HepG2 (cell line): ENCODE measurements around the gene VTN. TPM values are rescaled to one million over a fixed set of nuclear protein-coding genes. Genes with fewer than 3 reads are reported as not detected.
A peak's percentile ranks its signal among the peaks of the same experiment; 100 is the strongest.

Source experiments
- CCDC6 ChIP-seq: sonication (generic); formaldehyde crosslinking; IDR thresholded peaks from 2 replicates; pipeline ENCODE4 v1.8.1; 2022; ENCODE audit warnings: mild to moderate bottlenecking, missing genetic modification reagents, moderate library complexity
- ELF1 ChIP-seq: sonication (generic); formaldehyde crosslinking; IDR thresholded peaks from 2 replicates; pipeline ENCODE4 v1.4.0; 2020; ENCODE audit warnings: missing genetic modification reagents
- HES4 ChIP-seq: sonication (generic); formaldehyde crosslinking; IDR thresholded peaks from 2 replicates; pipeline ENCODE4 v1.9.0; 2021; ENCODE audit warnings: mild to moderate bottlenecking, missing genetic modification reagents, borderline replicate concordance
- HIVEP1 ChIP-seq: sonication (generic); formaldehyde crosslinking; IDR thresholded peaks from 2 replicates; pipeline ENCODE4 v1.4.0; 2020; ENCODE audit warnings: mild to moderate bottlenecking, missing genetic modification reagents
- JUNB ChIP-seq: sonication (generic); formaldehyde crosslinking; IDR thresholded peaks from 2 replicates; pipeline ENCODE4 v1.8.0; 2022; ENCODE audit warnings: missing genetic modification reagents, mild to moderate bottlenecking, borderline replicate concordance
- KLF6 ChIP-seq: IDR thresholded peaks from 2 replicates; pipeline ENCODE4 v1.8.0; 2016; ENCODE audit warnings: missing biosample characterization, missing genetic modification reagents
- PHF5A ChIP-seq: IDR thresholded peaks from one replicate; pipeline ENCODE4 v1.6.1; 2018; ENCODE audit warnings: low read depth, missing genetic modification reagents; ENCODE audit not compliant: unreplicated experiment
- POLR2AphosphoS2 ChIP-seq: IDR thresholded peaks from 2 replicates; pipeline ENCODE4 v1.6.1; 2011; ENCODE audit warnings: low read depth, low read length, improper control_type of control experiment
- RXRB ChIP-seq: IDR thresholded peaks from 2 replicates; pipeline ENCODE4 v1.6.1; 2016; ENCODE audit warnings: borderline replicate concordance, missing genetic modification reagents, missing compliant biosample characterization
- TBX2 ChIP-seq: sonication (generic); formaldehyde crosslinking; IDR thresholded peaks from 2 replicates; pipeline ENCODE4 v1.5.0; 2020; ENCODE audit warnings: missing genetic modification reagents, mild to moderate bottlenecking, borderline replicate concordance
- TERF1 ChIP-seq: sonication (generic); formaldehyde crosslinking; IDR thresholded peaks from 2 replicates; pipeline ENCODE4 v1.8.0; 2022; ENCODE audit warnings: mild to moderate bottlenecking, missing genetic modification reagents, moderate library complexity
- ZFP90 ChIP-seq: sonication (generic); formaldehyde crosslinking; IDR thresholded peaks from 2 replicates; pipeline ENCODE4 v1.8.0; 2022; ENCODE audit warnings: missing genetic modification reagents, mild to moderate bottlenecking, inconsistent platforms, borderline replicate concordance
- ZGPAT ChIP-seq: IDR thresholded peaks from 2 replicates; pipeline ENCODE4 v1.6.1; 2016; ENCODE audit warnings: mild to moderate bottlenecking
- ZKSCAN5 ChIP-seq: sonication (generic); formaldehyde crosslinking; IDR thresholded peaks from 2 replicates; pipeline ENCODE4 v1.5.1; 2020; ENCODE audit warnings: mild to moderate bottlenecking, missing genetic modification reagents
- ZNF281 ChIP-seq: sonication (generic); formaldehyde crosslinking; IDR thresholded peaks from 2 replicates; pipeline ENCODE4 v1.4.0; 2020; ENCODE audit warnings: missing genetic modification reagents, borderline replicate concordance
- ZNF343 ChIP-seq: sonication (generic); formaldehyde crosslinking; IDR thresholded peaks from 2 replicates; pipeline ENCODE4 v1.4.0; 2020; ENCODE audit warnings: mild to moderate bottlenecking, missing genetic modification reagents
- ZNF510 ChIP-seq: sonication (generic); formaldehyde crosslinking; IDR thresholded peaks from 2 replicates; pipeline ENCODE4 v1.4.0; 2020; ENCODE audit warnings: low read depth, mild to moderate bottlenecking, missing genetic modification reagents
- ZNF552 ChIP-seq: sonication (generic); formaldehyde crosslinking; IDR thresholded peaks from 2 replicates; pipeline ENCODE4 v1.9.0; 2022; ENCODE audit warnings: missing genetic modification reagents, mild to moderate bottlenecking, borderline replicate concordance
- ZNF609 ChIP-seq: sonication (generic); formaldehyde crosslinking; IDR thresholded peaks from 2 replicates; pipeline ENCODE4 v1.4.0; 2020; ENCODE audit warnings: mild to moderate bottlenecking, missing genetic modification reagents, borderline replicate concordance
- ZNF674 ChIP-seq: sonication (generic); formaldehyde crosslinking; IDR thresholded peaks from 2 replicates; pipeline ENCODE4 v1.5.0; 2020; ENCODE audit warnings: low read depth, mild to moderate bottlenecking, missing genetic modification reagents
- polyA plus RNA-seq, 8 experiments: library from polyadenylated mRNA; depleted of rRNA in 3 of 8; stranded (reverse) in 7 of 8; unstranded in 1 of 8; fragments of >200 nt; fragmentation: Illumina TruSeq in 4 of 8; extraction: Trizol in 4 of 8; gene quantifications; 2 replicates each; pipeline versions ENCODE4 v1.2.1 to v1.2.3, GENCODE V29; 2011 to 2016; ENCODE audit warnings: low read depth in 4 of 8, missing spikeins in 1 of 8, mixed read lengths in 1 of 8; ENCODE audit not compliant: insufficient read depth in 1 of 8
- total RNA-seq, 5 experiments: library from RNA; depleted of rRNA; stranded (reverse); fragments of >200 nt; fragmentation: Illumina TruSeq; extraction: Trizol; gene quantifications; 2 replicates each; pipeline ENCODE4 v1.2.3, GENCODE V29; 2016; ENCODE audit warnings: low read depth in 1 of 5

The VTN gene
- total and polyA plus RNA-seq, 2 of the 13 experiments (the other 11 are each of a cell fraction or from before 2014, with no cell fraction given), result 108 to 131 TPM

GRCh38 chr17:28368306-28368831 lies 1.7 kb downstream of the VTN start (continued):
- peak; percentile 70 for TF ChIP-seq ZGPAT
- peak; percentile 95 for TF ChIP-seq ZNF609 (CRISPR knock-in tag)
- no peak for TF ChIP-seq TERF1 (CRISPR knock-in tag)
- TF ChIP-seq RXRB (CRISPR knock-in tag), result peak; percentile 92
- no peak for TF ChIP-seq ZKSCAN5 (CRISPR knock-in tag)
- peak; percentile 65; the same call in 1 of the 2 replicates for TF ChIP-seq HIVEP1 (CRISPR knock-in tag)
- TF ChIP-seq ZNF281 (CRISPR knock-in tag), result peak; percentile 89
- TF ChIP-seq ZNF510 (CRISPR knock-in tag), result no peak
- TF ChIP-seq CCDC6 (CRISPR knock-in tag), result 0 out of 2 replicates have a peak, but pooled peaks have one; percentile 32
- TF ChIP-seq KLF6 (CRISPR knock-in tag), result no peak
- TF ChIP-seq HES4 (CRISPR knock-in tag), result no peak
- peak; percentile 89 for TF ChIP-seq TBX2
- no peak for TF ChIP-seq ZNF674
- peak; percentile 83; the same call in 1 of the 2 replicates for TF ChIP-seq ZFP90 (CRISPR knock-in tag)
- no peak for TF ChIP-seq POLR2AphosphoS2
- TF ChIP-seq PHF5A, result peak; percentile 85
- TF ChIP-seq ZNF343, result no peak
- TF ChIP-seq JUNB, result no peak
- TF ChIP-seq ELF1 (CRISPR knock-in tag), result peak; percentile 25; the same call in 1 of the 2 replicates
- TF ChIP-seq ZNF552 (CRISPR knock-in tag), result no peak
